ENCODE results near the gene TSPAN19.
A peak's percentile ranks its signal among the peaks of the same experiment; 100 is the strongest.

Gene TSPAN19

GRCh38 chr12:85036234-85036707 lies at the start of gene TSPAN19, which contains the start of gene LRRIQ1:
TSPAN19 (minus strand) TSS chr12:85036277; CDS start chr12:85029946, 6,331 bp downstream.
LRRIQ1 (plus strand) TSS chr12:85036351; CDS start chr12:85038177, 1,826 bp downstream.
- Histone ChIP-seq H3K27ac (peak within 1 kb of the TSS; percentile 67), H3K36me3 (replicated peaks) (no peaks in the 10 kb centered on the region), H3K4me3 (ENCODE audit: low read depth, low read length) (peak within 1 kb of the TSS; percentile 81), H3K27me3 (replicated peaks) (no peaks in the 10 kb centered on the region)
- TF ChIP-seq CTCF (IDR thresholded peaks at IDR 0.05; ENCODE audit: low read depth, low read length, missing control alignments), result no peak
- DNase-seq, result peak; percentile 94
- in situ Hi-C loops (cut with HindIII; ENCODE audit: low pct_ligation_motif_present, low sequenced_read_pairs), result no loop called here

- in situ Hi-C loops (cut with HindIII; ENCODE audit: low pct_ligation_motif_present, low sequenced_read_pairs), result no loop called here
- DNase-seq, result no peak
These were observed 49.0 kb upstream of the TSPAN19 start for GRCh38 chr12:85085066-85085465.

DNA sequence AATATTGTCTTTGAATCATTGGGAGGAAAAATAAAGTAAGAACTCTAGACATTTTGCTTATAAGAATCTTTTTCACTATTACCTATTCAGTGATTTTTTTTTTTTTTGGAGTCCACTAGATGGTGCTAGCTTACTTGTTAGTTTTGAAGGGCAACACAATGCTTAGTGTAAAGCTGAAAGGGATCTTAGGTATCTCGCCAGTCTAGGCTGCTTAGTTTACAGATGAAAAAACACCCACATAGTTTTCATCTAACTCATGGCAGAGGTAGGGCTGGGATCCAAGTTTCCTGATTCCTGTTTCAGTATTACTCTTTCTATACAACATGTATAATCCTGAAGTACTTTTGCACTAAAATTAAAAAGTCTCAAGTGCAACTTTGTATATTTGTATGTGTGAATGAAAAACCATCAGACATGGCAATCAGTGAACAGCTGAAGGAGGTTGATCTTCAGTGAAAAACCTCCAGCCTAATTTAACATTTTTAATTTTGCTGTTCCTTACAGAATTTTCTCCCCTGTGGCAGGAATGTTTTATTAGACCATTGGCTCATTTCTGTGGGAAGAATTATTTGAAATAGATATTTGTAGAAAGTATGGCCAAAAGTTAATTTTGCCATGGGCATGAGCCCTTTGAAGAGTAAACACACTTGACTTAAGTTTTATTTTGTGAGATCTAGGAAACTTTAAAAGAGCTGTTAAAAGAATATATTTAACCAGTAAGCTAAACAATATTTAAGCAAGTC lies 40.8 kb upstream of the TSPAN19 start:
- peak; percentile 83 for DNase-seq
- peak; percentile 46 for TF ChIP-seq CTCF (IDR thresholded peaks at IDR 0.05; ENCODE audit: low read depth, low read length, missing control alignments)
- Histone ChIP-seq H3K36me3 (replicated peaks) (no peaks in the 10 kb centered on the region), H3K4me3 (ENCODE audit: low read depth, low read length) (no peak overlapping the region), H3K27me3 (replicated peaks) (no peaks in the 10 kb centered on the region), H3K27ac (no peak overlapping the region)
- in situ Hi-C loops (cut with HindIII; ENCODE audit: low pct_ligation_motif_present, low sequenced_read_pairs), result no loop called here

More at GRCh38 chr12:85085066-85085465, 49.0 kb upstream of the TSPAN19 start:
- no peaks in the 10 kb centered on the region for H3K27me3 ChIP-seq (replicated peaks)
- no peak overlapping the region for H3K27ac ChIP-seq
- H3K4me3 ChIP-seq (ENCODE audit: low read depth, low read length), result no peak overlapping the region
- TF ChIP-seq CTCF (IDR thresholded peaks at IDR 0.05; ENCODE audit: low read depth, low read length, missing control alignments), result no peak
- no peaks in the 10 kb centered on the region for H3K36me3 ChIP-seq (replicated peaks)

GRCh38 chr12:85072826-85073225 lies 36.7 kb upstream of the TSPAN19 start:
- Histone ChIP-seq H3K36me3 (replicated peaks) (no peaks in the 10 kb centered on the region), H3K27me3 (replicated peaks) (no peaks in the 10 kb centered on the region), H3K4me3 (ENCODE audit: low read depth, low read length) (no peak overlapping the region), H3K27ac (no peak overlapping the region)
- in situ Hi-C loops (cut with HindIII; ENCODE audit: low pct_ligation_motif_present, low sequenced_read_pairs), result no loop called here
- DNase-seq, result no peak
- TF ChIP-seq CTCF (IDR thresholded peaks at IDR 0.05; ENCODE audit: low read depth, low read length, missing control alignments), result no peak

DNA sequence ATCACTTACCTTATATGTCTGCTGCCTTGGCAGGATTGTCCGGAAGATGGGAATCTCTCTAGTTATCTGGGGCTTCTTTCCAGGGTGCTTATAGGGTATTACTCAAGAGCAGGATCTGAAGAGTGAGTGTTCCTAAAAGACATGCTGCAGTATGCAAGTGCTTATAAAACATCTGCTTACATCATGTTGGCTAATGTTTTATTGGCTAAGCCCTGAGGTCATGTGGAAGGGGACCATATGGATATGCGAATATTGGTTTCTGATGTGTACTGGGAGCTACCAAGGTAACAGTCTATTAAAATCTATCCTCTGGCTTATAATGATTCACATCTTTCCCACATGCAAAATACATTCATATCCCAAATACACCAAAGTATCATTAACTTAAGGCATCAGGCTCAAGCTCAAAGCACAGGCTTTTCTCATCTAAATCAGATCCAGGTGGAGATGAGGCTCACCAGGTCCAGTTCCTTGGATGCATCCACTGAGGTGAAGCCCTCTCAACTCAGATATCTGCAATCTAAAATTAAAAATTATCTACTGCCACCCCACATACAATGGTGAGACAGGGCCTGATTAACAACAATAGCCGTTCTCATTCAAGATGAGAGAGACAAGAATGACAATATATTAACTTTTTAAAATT lies 29.9 kb upstream of the TSPAN19 start:
- Histone ChIP-seq H3K27me3 (replicated peaks) (no peaks in the 10 kb centered on the region), H3K36me3 (replicated peaks) (no peaks in the 10 kb centered on the region), H3K27ac (no peak overlapping the region), H3K4me3 (ENCODE audit: low read depth, low read length) (no peak overlapping the region)
- no peak for TF ChIP-seq CTCF (IDR thresholded peaks at IDR 0.05; ENCODE audit: low read depth, low read length, missing control alignments)
- no peak for DNase-seq
- in situ Hi-C loops (cut with HindIII; ENCODE audit: low pct_ligation_motif_present, low sequenced_read_pairs), result no loop called here

All from brain microvascular endothelial cell (primary cell).